GM23338 (cell line): ENCODE measurements around the gene MUS81. TPM values are rescaled to one million over a fixed set of nuclear protein-coding genes. Genes with fewer than 3 reads are reported as not detected.

Source experiments
- ATAC-seq: fragments of 200-7000 bp; cut with Tn5 transposase; 3 replicates; pipeline ENCODE4 v1.9.1; 2020
- DNase-seq: peaks from one replicate; pipeline ENCODE4 v3.0.0-alpha.2; 2015; ENCODE audit warnings: low spot score
- H2AFZ ChIP-seq: fragments of 200-600 bp; sonication (generic); 2 replicates; pipeline ENCODE4 v1.8.0; 2016; ENCODE audit warnings: antibody characterized with exemption, mild to moderate bottlenecking, moderate library complexity
- H3F3A ChIP-seq: fragments of 200-600 bp; sonication (generic); replicated peaks from 2 replicates; pipeline ENCODE4 v1.8.0; 2017; ENCODE audit warnings: antibody characterized with exemption, mixed run types, low read depth
- H3K27ac ChIP-seq: fragments of 200-600 bp; sonication (generic); 2 replicates; pipeline ENCODE4 v1.6.1; 2016; ENCODE audit warnings: low read depth
- H3K27me3 ChIP-seq: fragments of 200-600 bp; sonication (generic); 2 replicates; pipeline ENCODE4 v1.8.0; 2016; ENCODE audit warnings: mild to moderate bottlenecking, mixed run types, moderate library complexity; ENCODE audit not compliant: insufficient read depth
- H3K36me3 ChIP-seq: fragments of 200-600 bp; sonication (generic); 2 replicates; pipeline ENCODE4 v1.8.0; 2016; ENCODE audit warnings: mild to moderate bottlenecking; ENCODE audit not compliant: insufficient read depth
- H3K4me1 ChIP-seq: fragments of 200-600 bp; sonication (generic); 2 replicates; pipeline ENCODE4 v1.8.0; 2016; ENCODE audit warnings: mild to moderate bottlenecking, moderate library complexity; ENCODE audit not compliant: insufficient read depth
- H3K4me2 ChIP-seq: fragments of 200-600 bp; sonication (generic); 2 replicates; pipeline ENCODE4 v1.7.1; 2017; ENCODE audit warnings: mixed run types
- H3K4me3 ChIP-seq: fragments of 200-600 bp; sonication (generic); 2 replicates; pipeline ENCODE4 v1.6.1; 2016; ENCODE audit warnings: mixed run types
- H3K79me2 ChIP-seq: fragments of 200-600 bp; sonication (generic); replicated peaks from 2 replicates; pipeline ENCODE4 v1.8.0; 2017; ENCODE audit warnings: mild to moderate bottlenecking; ENCODE audit not compliant: insufficient read depth
- H3K9me2 ChIP-seq: fragments of 200-600 bp; sonication (generic); 2 replicates; pipeline ENCODE4 v1.8.0; 2017; ENCODE audit not compliant: insufficient read depth
- H4K20me1 ChIP-seq: fragments of 200-600 bp; sonication (generic); replicated peaks from 2 replicates; pipeline ENCODE4 v1.8.0; 2017; ENCODE audit warnings: mild to moderate bottlenecking; ENCODE audit not compliant: insufficient read depth
- H3K27ac Mint-ChIP-seq: 2 replicates; pipeline ENCODE4 v1.8.0; 2020; ENCODE audit warnings: inconsistent platforms, mild to moderate bottlenecking, moderate library complexity, mixed read lengths
- H3K27me3 Mint-ChIP-seq: 3 replicates; pipeline ENCODE4 v1.8.0; 2022; ENCODE audit warnings: low read depth, mild to moderate bottlenecking, moderate library complexity, mixed read lengths, inconsistent platforms; ENCODE audit not compliant: insufficient read depth, poor library complexity
- H3K36me3 Mint-ChIP-seq: 3 replicates; pipeline ENCODE4 v1.8.0; 2021; ENCODE audit warnings: low read depth, mild to moderate bottlenecking, inconsistent platforms, moderate library complexity, mixed read lengths
- H3K4me1 Mint-ChIP-seq: 3 replicates; pipeline ENCODE4 v1.8.0; 2020; ENCODE audit warnings: mild to moderate bottlenecking, inconsistent platforms, mixed read lengths
- H3K4me3 Mint-ChIP-seq: 3 replicates; pipeline ENCODE4 v1.8.0; 2021; ENCODE audit warnings: moderate library complexity, mild to moderate bottlenecking, inconsistent platforms, mixed read lengths
- H3K9me3 Mint-ChIP-seq: 3 replicates; pipeline ENCODE4 v1.8.0; 2020; ENCODE audit warnings: moderate library complexity, mild to moderate bottlenecking, inconsistent platforms, mixed read lengths
- CREB1 ChIP-seq: fragments of 250-450 bp; sonication (Bioruptor Pico); IDR thresholded peaks from 2 replicates; pipeline ENCODE4 v1.5.0; 2020; ENCODE audit warnings: low read depth, mild to moderate bottlenecking, moderate library complexity
- REST ChIP-seq: IDR thresholded peaks from one replicate; pipeline ENCODE4 v1.6.1; 2018; ENCODE audit warnings: antibody characterized with exemption; ENCODE audit not compliant: unreplicated experiment
- STAT1 ChIP-seq: IDR thresholded peaks from one replicate; pipeline ENCODE4 v1.6.1; 2016; ENCODE audit warnings: antibody characterized with exemption; ENCODE audit not compliant: unreplicated experiment
- polyA plus RNA-seq: library from polyadenylated mRNA; unstranded; fragments of >200 nt; fragmentation: Nextera tagmentation; extraction: Ambion mirVana; gene quantifications from 2 replicates; pipeline ENCODE4 v1.2.1, GENCODE V29; 2016
- total RNA-seq: library from RNA; depleted of rRNA; stranded (reverse); fragments of >200 nt; shearing (Covaris generic); gene quantifications from 2 replicates; pipeline ENCODE4 v1.2.3, GENCODE V29; 2014

Gene MUS81
- total and polyA plus RNA-seq, 2 experiments from 2014 or later: 38.5 to 48.6 TPM

GRCh38 chr11:65811764-65812475, 48.3 kb upstream of the MUS81 start:
- no peaks in the 10 kb centered on the region for H3F3A ChIP-seq
- Mint-ChIP-seq H3K4me1 (no peaks in the 10 kb centered on the region), H3K9me3 (no peaks in the 10 kb centered on the region; the same call in 2 of the 3 replicates), H3K27ac (no peak overlapping the region), H3K4me3 (no peak overlapping the region), H3K36me3 (no peaks in the 10 kb centered on the region), H3K27me3 (peaks cover 10% of the 10 kb centered on the region)
- H4K20me1 ChIP-seq: no peaks in the 10 kb centered on the region
- H3K4me1 ChIP-seq: no peaks in the 10 kb centered on the region; the same call in 1 of the 2 replicates
- no peaks in the 10 kb centered on the region for H3K36me3 ChIP-seq
- no peak for TF ChIP-seq REST
- H3K27ac ChIP-seq: no peak overlapping the region
- no peaks in the 10 kb centered on the region for H3K79me2 ChIP-seq
- ATAC-seq: peak; percentile 36; the same call in 2 of the 3 replicates
- H2AFZ ChIP-seq: no peak overlapping the region
- H3K27me3 ChIP-seq: peaks cover 3% of the 10 kb centered on the region; the same call in 1 of the 2 replicates
- no peak overlapping the region for H3K4me2 ChIP-seq
- H3K4me3 ChIP-seq: no peak overlapping the region
- H3K9me2 ChIP-seq: no peaks in the 10 kb centered on the region
- DNase-seq: no peak

DNA sequence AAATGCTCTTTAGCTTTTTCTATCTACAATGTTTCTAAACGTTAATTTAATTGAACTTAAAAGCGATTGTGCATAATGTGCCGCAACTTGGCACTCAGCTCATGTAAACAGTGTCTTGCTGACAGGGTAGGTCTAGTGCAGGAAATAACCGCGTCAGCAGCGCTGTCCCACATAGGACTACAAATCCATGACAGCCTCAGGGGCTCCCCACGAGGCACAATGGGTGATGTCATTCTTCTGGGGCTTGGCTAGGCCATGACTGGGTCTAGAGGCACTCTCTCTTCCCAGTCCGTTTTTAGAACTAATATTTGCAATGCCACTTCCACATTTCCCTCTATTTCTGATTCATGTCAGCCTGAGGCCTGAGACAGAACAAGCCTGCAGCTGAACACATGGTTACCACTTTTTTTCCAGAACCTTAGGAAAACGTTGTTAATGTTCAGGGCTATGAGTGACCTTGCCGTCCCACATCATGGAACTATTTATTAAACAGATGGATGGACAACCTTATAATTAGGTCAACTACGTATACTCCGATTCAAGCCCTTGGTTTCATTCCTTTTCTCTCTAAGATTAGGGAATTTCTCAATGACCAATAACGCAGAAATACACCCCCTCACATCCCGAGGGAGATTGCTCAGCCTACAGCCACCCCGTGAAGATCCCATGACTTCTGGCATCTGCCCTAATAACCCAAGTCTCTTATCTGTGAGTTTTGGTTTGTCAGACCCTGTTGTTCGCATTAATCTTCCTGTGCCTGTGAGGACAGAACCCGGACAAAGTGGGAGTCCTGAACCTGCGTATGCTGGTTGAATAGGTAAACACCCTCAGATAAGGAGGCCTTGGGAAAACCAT, 45.9 kb upstream of the MUS81 start:
- no peak for TF ChIP-seq STAT1
- TF ChIP-seq CREB1: no peak
- Histone ChIP-seq H3K36me3 (no peaks in the 10 kb centered on the region), H4K20me1 (no peaks in the 10 kb centered on the region), H3K9me2 (no peaks in the 10 kb centered on the region), H3K27me3 (peaks cover 12% of the 10 kb centered on the region), H3K4me2 (no peak overlapping the region), H3K27ac (no peak overlapping the region), H3F3A (0 out of 2 replicates have a peak, but pooled peaks cover 4% of the 10 kb centered on the region), H3K4me3 (no peak overlapping the region), H2AFZ (no peak overlapping the region), H3K4me1 (no peaks in the 10 kb centered on the region; the same call in 1 of the 2 replicates), H3K79me2 (no peaks in the 10 kb centered on the region)
- Mint-ChIP-seq H3K27me3 (peaks cover 12% of the 10 kb centered on the region), H3K4me1 (no peaks in the 10 kb centered on the region), H3K4me3 (no peak overlapping the region), H3K9me3 (no peaks in the 10 kb centered on the region; the same call in 2 of the 3 replicates), H3K36me3 (no peaks in the 10 kb centered on the region; the same call in 1 of the 3 replicates), H3K27ac (no peak overlapping the region)
- ATAC-seq: no peak
- DNase-seq: no peak
